Stimulated activated CD4-positive, alpha-beta T cell treated with anti-CD3 and anti-CD28 coated beads, Interleukin-2, amount 100 ng/mL, for 24 hours (primary cell): ENCODE data around the gene AQP4.

Experiments used
- DNase-seq, 2 donors: peaks; one replicate each; pipeline ENCODE4 v3.0.0-alpha.2; 2020

The AQP4 gene

GRCh38 chr18:26865557-26865956, at the start of gene AQP4:
AQP4 (minus strand) TSS chr18:26865707; CDS start chr18:26865689, 18 bp downstream.
- no peak for DNase-seq

GRCh38 chr18:26911840-26912239, 46.3 kb upstream of the AQP4 start:
- no peak for DNase-seq

GRCh38 chr18:26909599-26910290, 44.2 kb upstream of the AQP4 start:
- DNase-seq, result no peak

GRCh38 chr18:26908906-26909305, 43.4 kb upstream of the AQP4 start:
- no peak for DNase-seq

GRCh38 chr18:26902291-26902690, 36.8 kb upstream of the AQP4 start:
- no peak for DNase-seq

- no peak for DNase-seq
These were observed 35.5 kb upstream of the AQP4 start for GRCh38 chr18:26901020-26901419.

GRCh38 chr18:26894426-26894825, 28.9 kb upstream of the AQP4 start:
- DNase-seq, result no peak

GRCh38 chr18:26893996-26894395, 28.5 kb upstream of the AQP4 start:
- DNase-seq, result no peak

GRCh38 chr18:26888259-26888658, 22.8 kb upstream of the AQP4 start:
- no peak for DNase-seq

- no peak for DNase-seq
These were observed 9.6 kb upstream of the AQP4 start for GRCh38 chr18:26875040-26875654.

GRCh38 chr18:26874283-26874682, 8.8 kb upstream of the AQP4 start:
- no peak for DNase-seq

GRCh38 chr18:26869640-26870039, 4.1 kb upstream of the AQP4 start:
- no peak for DNase-seq

- DNase-seq, result no peak
These were observed 3.6 kb upstream of the AQP4 start for GRCh38 chr18:26868968-26869586.

- no peak for DNase-seq
These were observed 2.0 kb upstream of the AQP4 start for GRCh38 chr18:26867471-26867870.

- no peak for DNase-seq
These were observed 849 bp downstream of the AQP4 start for GRCh38 chr18:26864658-26865057.

GRCh38 chr18:26863921-26864497, 1.5 kb downstream of the AQP4 start:
- no peak for DNase-seq

GRCh38 chr18:26863122-26863879, 2.2 kb downstream of the AQP4 start:
- no peak for DNase-seq

GRCh38 chr18:26862084-26862483, 3.4 kb downstream of the AQP4 start:
- DNase-seq, result no peak

GRCh38 chr18:26854292-26854881, 11.1 kb downstream of the AQP4 start:
- no peak for DNase-seq

- no peak for DNase-seq
These were observed 12.1 kb downstream of the AQP4 start for GRCh38 chr18:26853401-26853800.

- no peak for DNase-seq
These were observed 21.7 kb downstream of the AQP4 start for GRCh38 chr18:26843760-26844159.

- DNase-seq, result no peak
These were observed 24.5 kb downstream of the AQP4 start for GRCh38 chr18:26840965-26841364.

GRCh38 chr18:26839609-26840008, 25.9 kb downstream of the AQP4 start:
- DNase-seq, result no peak
